ENCODE measurements around the gene CDHR1. TPM values are rescaled to one million over a fixed set of nuclear protein-coding genes. Genes with fewer than 3 reads are reported as not detected.

The CDHR1 gene
- total RNA-seq, 1 experiment from 2014 or later: 6.6 TPM

DNA sequence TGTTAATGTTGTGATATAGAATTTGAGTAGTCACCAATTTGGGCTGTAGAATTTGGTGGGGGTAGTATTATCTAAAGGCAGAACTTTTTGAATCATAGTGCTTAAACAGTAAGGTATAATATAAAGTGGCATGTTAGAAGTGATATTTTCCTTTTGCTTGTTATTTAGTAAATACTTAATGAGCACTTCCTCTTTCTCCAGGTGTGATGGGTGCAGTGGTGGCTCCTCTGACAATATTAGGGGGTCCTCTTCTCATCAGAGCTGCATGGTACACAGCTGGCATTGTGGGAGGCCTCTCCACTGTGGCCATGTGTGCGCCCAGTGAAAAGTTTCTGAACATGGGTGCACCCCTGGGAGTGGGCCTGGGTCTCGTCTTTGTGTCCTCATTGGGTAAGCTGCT is 44.5 kb upstream of the CDHR1 start:
- no peak overlapping the region for H2BK5ac ChIP-seq (ENCODE audit: insufficient read length, low read length)
- no peak overlapping the region for H3K4me2 ChIP-seq (ENCODE audit: insufficient read depth, insufficient read length, low read length)
- H3T11ph ChIP-seq (ENCODE audit: low read length): no peak overlapping the region
- no peaks in the 10 kb centered on the region for H3K23me2 ChIP-seq (ENCODE audit: insufficient read length, low read depth, low read length, poor library complexity, severe bottlenecking)
- no peak overlapping the region for H2BK20ac ChIP-seq (ENCODE audit: low read depth, low read length, poor library complexity, severe bottlenecking)
- no peak overlapping the region for H4K5ac ChIP-seq (ENCODE audit: insufficient read length, low read depth, low read length)
- peaks cover 1% of the 10 kb centered on the region; the same call in 1 of the 2 replicates for H3K79me2 ChIP-seq (ENCODE audit: insufficient read depth, low read length)
- no peak overlapping the region for H3K14ac ChIP-seq (ENCODE audit: insufficient read depth, low read length)
- H4K91ac ChIP-seq (ENCODE audit: insufficient read length, low read depth, low read length): no peak overlapping the region
- Mint-ChIP-seq H3K4me1 (peaks cover 2% of the 10 kb centered on the region in 2 experiments; a peak in 2 of 4 replicates), H3K4me3 (no peak overlapping the region), H3K9me3 (no peaks in the 10 kb centered on the region), H3K27me3 (ENCODE audit: low read depth) (no peaks in the 10 kb centered on the region), H3K27ac (no peak overlapping the region), H3K36me3 (ENCODE audit: insufficient read depth in 1 of 3, low read depth in 3 of 3) (peaks cover 27 to 69% (median 66%) of the 10 kb centered on the region in 3 experiments; a peak in 6 of 7 replicates)
- H2AK5ac ChIP-seq (ENCODE audit: insufficient read length, low read length): no peak overlapping the region
- H3K23ac ChIP-seq (ENCODE audit: insufficient read length, low read depth, low read length): no peak overlapping the region
- H3K9ac ChIP-seq (ENCODE audit: extremely low read depth, insufficient read length, low read length): no peak overlapping the region
- no peak for DNase-seq
- H2BK15ac ChIP-seq (ENCODE audit: low read depth, low read length): no peak overlapping the region
- no peak overlapping the region for H3K4ac ChIP-seq (ENCODE audit: low read depth, low read length)
- H2BK120ac ChIP-seq (ENCODE audit: low read depth, low read length, poor library complexity, severe bottlenecking): no peak overlapping the region
- no peaks in the 10 kb centered on the region for H3K9me3 ChIP-seq (ENCODE audit: control insufficient read depth, low read depth, low read length)
- no peak overlapping the region for H3K56ac ChIP-seq (ENCODE audit: insufficient read length, low read depth, low read length)
- H3K27ac ChIP-seq (ENCODE audit: insufficient read length, low read depth, low read length): no peak overlapping the region
- H3K27me3 ChIP-seq (ENCODE audit: insufficient read depth, low read length): no peaks in the 10 kb centered on the region
- no peak overlapping the region for H3K18ac ChIP-seq (ENCODE audit: insufficient read length, low read depth, low read length)
- TF ChIP-seq, protein P1, sequence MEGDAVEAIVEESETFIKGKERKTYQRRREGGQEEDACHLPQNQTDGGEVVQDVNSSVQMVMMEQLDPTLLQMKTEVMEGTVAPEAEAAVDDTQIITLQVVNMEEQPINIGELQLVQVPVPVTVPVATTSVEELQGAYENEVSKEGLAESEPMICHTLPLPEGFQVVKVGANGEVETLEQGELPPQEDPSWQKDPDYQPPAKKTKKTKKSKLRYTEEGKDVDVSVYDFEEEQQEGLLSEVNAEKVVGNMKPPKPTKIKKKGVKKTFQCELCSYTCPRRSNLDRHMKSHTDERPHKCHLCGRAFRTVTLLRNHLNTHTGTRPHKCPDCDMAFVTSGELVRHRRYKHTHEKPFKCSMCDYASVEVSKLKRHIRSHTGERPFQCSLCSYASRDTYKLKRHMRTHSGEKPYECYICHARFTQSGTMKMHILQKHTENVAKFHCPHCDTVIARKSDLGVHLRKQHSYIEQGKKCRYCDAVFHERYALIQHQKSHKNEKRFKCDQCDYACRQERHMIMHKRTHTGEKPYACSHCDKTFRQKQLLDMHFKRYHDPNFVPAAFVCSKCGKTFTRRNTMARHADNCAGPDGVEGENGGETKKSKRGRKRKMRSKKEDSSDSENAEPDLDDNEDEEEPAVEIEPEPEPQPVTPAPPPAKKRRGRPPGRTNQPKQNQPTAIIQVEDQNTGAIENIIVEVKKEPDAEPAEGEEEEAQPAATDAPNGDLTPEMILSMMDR (conservative IDR thresholded peaks at IDR 0.05): no peak
- H4K8ac ChIP-seq (replicated peaks; ENCODE audit: insufficient read length, low read depth, low read length): no peak overlapping the region
- no peak overlapping the region for H2AFZ ChIP-seq (ENCODE audit: low read length)
- H2BK12ac ChIP-seq (ENCODE audit: insufficient read length, low read depth, low read length): no peak overlapping the region
- no peaks in the 10 kb centered on the region for H3K79me1 ChIP-seq (ENCODE audit: insufficient read depth, low read depth, low read length, poor library complexity, severe bottlenecking)
- no CpG with 5 or more reads among the region's 2 CpGs for WGBS (ENCODE audit: extremely low coverage, insufficient read length, low lambda C conversion rate)
- no peaks in the 10 kb centered on the region for H3K4me1 ChIP-seq (ENCODE audit: insufficient read depth, low read length)
- H4K20me1 ChIP-seq (ENCODE audit: control insufficient read depth, insufficient read depth, insufficient read length): no peaks in the 10 kb centered on the region

Measured in H9 (cell line).